HG03565 (cell line): ENCODE data around the gene KRTAP9-2.
"Not testable (repeated sequence)": the region's sequence is repeated elsewhere in the genome, so short reads cannot be mapped to it uniquely, and the experiment has no call there.

Experiments used
- ATAC-seq: cut with Tn5 transposase; IDR thresholded peaks from one replicate; pipeline ENCODE4 v1.9.1; 2021; ENCODE audit warnings: mild to moderate bottlenecking, moderate library complexity; ENCODE audit not compliant: unreplicated experiment

The KRTAP9-2 gene

DNA sequence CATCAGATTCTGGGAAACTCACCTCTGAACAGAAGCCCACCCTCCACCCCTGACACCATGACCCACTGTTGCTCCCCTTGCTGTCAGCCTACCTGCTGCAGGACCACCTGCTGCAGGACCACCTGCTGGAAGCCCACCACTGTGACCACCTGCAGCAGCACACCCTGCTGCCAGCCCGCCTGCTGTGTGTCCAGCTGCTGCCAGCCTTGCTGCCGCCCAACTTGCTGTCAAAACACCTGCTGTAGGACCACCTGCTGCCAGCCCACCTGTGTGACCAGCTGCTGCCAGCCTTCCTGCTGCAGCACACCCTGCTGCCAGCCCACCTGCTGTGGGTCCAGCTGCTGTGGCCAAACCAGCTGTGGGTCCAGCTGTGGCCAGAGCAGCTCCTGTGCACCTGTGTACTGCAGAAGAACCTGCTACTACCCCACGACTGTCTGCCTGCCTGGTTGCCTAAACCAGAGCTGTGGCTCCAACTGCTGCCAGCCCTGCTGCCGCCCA is at the start of gene KRTAP9-2:
Gene KRTAP9-2 (plus strand): TSS at position 51 of the 498 bp plus-strand sequence. CDS start 7 bp downstream, at position 58.
- not testable (repeated sequence) for ATAC-seq

DNA sequence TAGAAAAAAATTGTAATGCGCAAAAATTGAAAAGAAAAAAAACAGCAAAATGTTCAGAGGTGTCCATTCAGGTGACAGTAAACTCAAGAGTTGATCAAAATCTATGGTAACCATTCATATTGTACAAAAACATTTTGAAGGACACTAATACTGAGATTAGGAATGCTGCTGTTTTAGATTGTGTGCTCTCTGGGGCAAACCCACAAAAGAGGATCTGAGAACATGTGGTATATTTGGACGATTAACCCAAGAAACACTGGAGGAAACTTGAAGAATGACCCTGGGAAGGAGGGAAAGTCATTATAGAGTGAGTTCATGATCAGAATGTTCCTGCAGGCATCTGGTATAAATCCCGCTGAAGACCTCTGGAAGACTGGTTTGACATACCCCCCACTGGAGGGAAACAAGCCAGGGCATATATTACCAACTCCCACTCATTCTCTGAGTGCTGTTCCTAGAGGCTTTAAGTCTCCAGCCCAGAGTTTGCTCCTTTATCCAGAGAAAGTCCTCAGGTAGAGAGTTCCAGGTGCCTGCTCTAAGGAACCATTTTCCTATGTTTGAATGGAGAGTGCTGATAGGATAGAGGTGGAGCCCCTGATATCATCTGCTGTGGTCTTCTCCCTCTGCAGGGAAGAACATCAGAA is 49.6 kb upstream of the KRTAP9-2 start:
- no peak for ATAC-seq

GRCh38 chr17:41177727-41178271 is 48.6 kb upstream of the KRTAP9-2 start, which contains the start of gene KRTAP4-2:
TSS of gene KRTAP4-2 (minus strand) at chr17:41178221. CDS start at chr17:41178164, 57 bp downstream.
- ATAC-seq, result no peak

- ATAC-seq, result no peak
Measured at GRCh38 chr17:41178341-41178740, 48.1 kb upstream of the KRTAP9-2 start.

GRCh38 chr17:41178843-41179616 is 47.4 kb upstream of the KRTAP9-2 start:
- no peak for ATAC-seq

GRCh38 chr17:41184480-41184961 is 41.9 kb upstream of the KRTAP9-2 start, which contains the start of gene KRTAP4-1:
TSS of gene KRTAP4-1 (minus strand) at chr17:41184911. CDS start at chr17:41184854, 57 bp downstream.
- ATAC-seq, result no peak

DNA sequence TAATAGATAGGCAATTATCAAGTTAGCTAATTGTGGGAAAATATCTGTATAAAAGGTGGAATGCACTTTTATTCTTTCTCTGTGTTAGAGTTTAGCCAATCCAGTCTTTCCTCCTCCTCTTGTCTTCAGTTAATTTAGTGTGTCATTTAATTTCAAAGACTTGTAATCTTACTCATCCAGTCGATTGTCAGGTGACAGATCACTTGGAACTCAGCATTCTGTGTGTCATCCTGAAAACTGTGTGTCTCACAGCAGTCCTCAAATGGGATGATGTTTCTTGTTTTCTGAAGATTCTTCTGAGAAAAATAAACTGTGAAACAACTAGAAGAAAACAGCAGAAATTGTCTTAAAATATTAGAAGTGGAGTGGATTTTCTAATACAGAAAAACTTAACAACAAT is 41.4 kb upstream of the KRTAP9-2 start:
- no peak for ATAC-seq

DNA sequence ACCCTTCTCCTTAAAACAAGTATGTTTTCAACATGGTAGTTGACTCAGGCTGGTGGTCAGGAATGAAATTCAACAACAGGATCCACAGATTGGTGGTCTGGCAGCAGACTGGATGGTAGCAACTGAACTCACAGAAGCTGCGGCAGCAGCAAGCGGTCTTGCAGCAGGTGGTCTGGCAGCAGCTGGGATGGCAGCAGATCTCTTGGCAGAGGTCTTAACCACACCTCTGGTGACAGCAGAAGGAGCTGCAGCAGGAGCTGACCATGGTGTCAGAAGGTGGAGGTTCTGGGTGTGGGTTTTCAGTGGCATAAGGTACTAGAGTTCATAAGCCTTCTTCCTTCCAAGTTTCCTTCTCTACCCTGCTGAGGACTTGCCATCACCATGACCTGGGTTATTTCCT is 39.6 kb upstream of the KRTAP9-2 start:
- ATAC-seq, result no peak

- ATAC-seq, result not testable (repeated sequence)
Measured at GRCh38 chr17:41189837-41190318, 36.6 kb upstream of the KRTAP9-2 start, which contains the start of gene KRTAP9-1. TSS of gene KRTAP9-1 (plus strand) at chr17:41189887. CDS start at chr17:41189887, 0 bp downstream.

- no peak for ATAC-seq
Measured at GRCh38 chr17:41190328-41190727, 36.1 kb upstream of the KRTAP9-2 start.

DNA sequence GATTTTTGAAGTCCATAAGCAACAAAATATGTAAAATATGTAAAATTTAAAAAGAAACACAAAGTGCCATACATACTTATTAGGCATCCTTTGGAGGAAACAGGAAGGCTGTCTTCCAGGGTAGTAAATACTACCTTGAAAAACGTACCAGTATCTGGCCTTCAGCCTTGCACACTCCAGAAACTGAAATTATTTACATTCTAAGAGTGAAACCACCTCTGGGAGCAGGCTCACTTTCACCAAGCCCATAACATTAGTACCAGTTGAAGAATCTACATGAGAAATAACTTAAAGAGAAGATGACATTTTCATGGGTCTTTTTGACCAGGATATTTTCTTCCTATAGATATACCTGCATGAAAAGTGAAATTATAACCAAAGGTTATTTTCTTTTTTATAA is 30.4 kb upstream of the KRTAP9-2 start:
- no peak for ATAC-seq

GRCh38 chr17:41199421-41200078 is 26.9 kb upstream of the KRTAP9-2 start:
- no peak for ATAC-seq

- no peak for ATAC-seq
Measured at GRCh38 chr17:41211845-41212466, 14.5 kb upstream of the KRTAP9-2 start.

- no peak for ATAC-seq
Measured at GRCh38 chr17:41212524-41213169, 13.8 kb upstream of the KRTAP9-2 start.

GRCh38 chr17:41215681-41216080 is 10.8 kb upstream of the KRTAP9-2 start:
- no peak for ATAC-seq

DNA sequence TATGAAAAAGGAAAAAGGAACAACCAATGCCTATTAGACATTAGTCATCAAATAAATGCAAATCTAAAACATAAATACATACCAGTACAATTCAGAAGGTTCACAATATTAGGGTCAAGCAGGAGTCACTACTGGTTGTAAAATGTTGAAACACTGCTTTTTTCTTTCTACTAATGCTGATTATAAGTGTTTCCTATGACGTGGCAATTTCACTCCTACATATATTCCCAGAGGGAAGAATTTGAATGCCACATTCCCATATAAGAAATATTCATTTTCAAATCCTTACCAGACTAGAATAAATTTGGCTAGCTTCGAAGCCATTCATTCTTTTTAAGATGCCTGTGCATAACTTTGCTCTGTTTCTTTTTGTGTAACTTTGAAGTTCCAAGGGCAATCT is 2.6 kb upstream of the KRTAP9-2 start:
- ATAC-seq, result no peak

- ATAC-seq, result no peak
Measured at GRCh38 chr17:41226051-41226450, 397 bp upstream of the KRTAP9-2 start.

GRCh38 chr17:41230094-41230493 is 3.6 kb downstream of the KRTAP9-2 start:
- no peak for ATAC-seq

GRCh38 chr17:41231731-41232130 is 5.3 kb downstream of the KRTAP9-2 start:
- no peak for ATAC-seq
